Globus pallidus (tissue), 1 donor: ENCODE data around the gene CHRM4.

Experiments
- DNase-seq: peaks from one replicate; pipeline ENCODE4 v3.0.0-alpha.2; 2015; ENCODE audit warnings: low spot score

The CHRM4 gene

GRCh38 chr11:46391578-46392420, at the start of gene CHRM4:
Gene CHRM4, minus strand, starts transcription at chr11:46391776. Its CDS starts 5,219 bp downstream, at chr11:46386557.
- no peak for DNase-seq

- no peak for DNase-seq
Observed at GRCh38 chr11:46438211-46438610, 46.6 kb upstream of the CHRM4 start.

- no peak for DNase-seq
Observed at GRCh38 chr11:46437122-46437689, 45.6 kb upstream of the CHRM4 start.

GRCh38 chr11:46436113-46436512, 44.5 kb upstream of the CHRM4 start:
- no peak for DNase-seq

GRCh38 chr11:46435679-46436078, 44.1 kb upstream of the CHRM4 start:
- no peak for DNase-seq

GRCh38 chr11:46431211-46431610, 39.6 kb upstream of the CHRM4 start:
- DNase-seq: no peak

GRCh38 chr11:46429717-46430116, 38.1 kb upstream of the CHRM4 start:
- DNase-seq: no peak

- no peak for DNase-seq
Observed at GRCh38 chr11:46427364-46427763, 35.8 kb upstream of the CHRM4 start.

- DNase-seq: no peak
Observed at GRCh38 chr11:46426233-46426991, 34.8 kb upstream of the CHRM4 start.

- DNase-seq: no peak
Observed at GRCh38 chr11:46422588-46422987, 31.0 kb upstream of the CHRM4 start.

GRCh38 chr11:46421257-46421880, 29.8 kb upstream of the CHRM4 start:
- no peak for DNase-seq

- DNase-seq: no peak
Observed at GRCh38 chr11:46420513-46420912, 28.9 kb upstream of the CHRM4 start.

- no peak for DNase-seq
Observed at GRCh38 chr11:46418751-46419150, 27.2 kb upstream of the CHRM4 start.

- no peak for DNase-seq
Observed at GRCh38 chr11:46417711-46418110, 26.1 kb upstream of the CHRM4 start.

- DNase-seq: no peak
Observed at GRCh38 chr11:46414879-46415278, 23.3 kb upstream of the CHRM4 start.

GRCh38 chr11:46414466-46414796, 22.9 kb upstream of the CHRM4 start:
- DNase-seq: no peak

- DNase-seq: no peak
Observed at GRCh38 chr11:46413760-46414465, 22.3 kb upstream of the CHRM4 start.

GRCh38 chr11:46410021-46410420, 18.4 kb upstream of the CHRM4 start:
- no peak for DNase-seq

- DNase-seq: no peak
Observed at GRCh38 chr11:46408407-46408986, 16.9 kb upstream of the CHRM4 start.

GRCh38 chr11:46407635-46408034, 16.1 kb upstream of the CHRM4 start:
- DNase-seq: no peak

- no peak for DNase-seq
Observed at GRCh38 chr11:46404476-46405017, 13.0 kb upstream of the CHRM4 start.
